Astrocyte of the spinal cord (primary cell): ENCODE measurements around the gene NKIRAS2.

ENCODE experiments used
- DNase-seq: peaks from one replicate; pipeline ENCODE4 v3.0.0; 2011; ENCODE audit warnings: low read depth, low spot score
- H3K4me3 ChIP-seq: 2 replicates; pipeline ENCODE4 v1.5.1; 2011; ENCODE audit warnings: low read depth, mild to moderate bottlenecking, low read length, moderate library complexity
- in situ Hi-C: cut with HindIII; loops from 2 replicates; pipeline ENCODE4 v1.10.0; 2017; ENCODE audit warnings: low sequenced_read_pairs
- TF ChIP-seq, protein P1 (sequence below): IDR thresholded peaks from 2 replicates; pipeline ENCODE4 v1.5.1; 2012; ENCODE audit warnings: low read depth, mild to moderate bottlenecking, low read length, inconsistent platforms

NKIRAS2 gene

DNA sequence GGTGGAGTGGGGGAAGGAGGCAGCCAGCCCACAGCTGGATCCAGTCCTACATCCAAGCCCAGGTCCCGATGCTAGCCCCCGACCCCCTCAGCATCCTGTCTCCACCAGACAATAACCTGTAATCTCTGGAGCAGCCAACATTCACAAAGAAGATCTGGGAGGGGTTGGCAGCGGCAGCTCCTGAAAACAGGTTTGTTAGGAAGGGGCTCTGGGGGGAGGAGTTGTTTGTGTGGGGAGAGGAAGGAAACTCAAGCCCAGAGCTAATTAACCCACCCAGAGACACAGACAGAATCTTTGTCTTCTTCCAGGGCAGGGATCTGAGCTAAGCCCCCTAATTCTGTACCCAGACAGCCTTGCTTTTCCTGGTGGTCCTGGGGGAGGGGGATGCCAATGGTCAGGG lies 35.1 kb downstream of the NKIRAS2 start:
- in situ Hi-C loops = no loop called here
- no peak overlapping the region for H3K4me3 ChIP-seq
- TF ChIP-seq, protein P1, sequence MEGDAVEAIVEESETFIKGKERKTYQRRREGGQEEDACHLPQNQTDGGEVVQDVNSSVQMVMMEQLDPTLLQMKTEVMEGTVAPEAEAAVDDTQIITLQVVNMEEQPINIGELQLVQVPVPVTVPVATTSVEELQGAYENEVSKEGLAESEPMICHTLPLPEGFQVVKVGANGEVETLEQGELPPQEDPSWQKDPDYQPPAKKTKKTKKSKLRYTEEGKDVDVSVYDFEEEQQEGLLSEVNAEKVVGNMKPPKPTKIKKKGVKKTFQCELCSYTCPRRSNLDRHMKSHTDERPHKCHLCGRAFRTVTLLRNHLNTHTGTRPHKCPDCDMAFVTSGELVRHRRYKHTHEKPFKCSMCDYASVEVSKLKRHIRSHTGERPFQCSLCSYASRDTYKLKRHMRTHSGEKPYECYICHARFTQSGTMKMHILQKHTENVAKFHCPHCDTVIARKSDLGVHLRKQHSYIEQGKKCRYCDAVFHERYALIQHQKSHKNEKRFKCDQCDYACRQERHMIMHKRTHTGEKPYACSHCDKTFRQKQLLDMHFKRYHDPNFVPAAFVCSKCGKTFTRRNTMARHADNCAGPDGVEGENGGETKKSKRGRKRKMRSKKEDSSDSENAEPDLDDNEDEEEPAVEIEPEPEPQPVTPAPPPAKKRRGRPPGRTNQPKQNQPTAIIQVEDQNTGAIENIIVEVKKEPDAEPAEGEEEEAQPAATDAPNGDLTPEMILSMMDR = no peak
- no peak for DNase-seq

DNA sequence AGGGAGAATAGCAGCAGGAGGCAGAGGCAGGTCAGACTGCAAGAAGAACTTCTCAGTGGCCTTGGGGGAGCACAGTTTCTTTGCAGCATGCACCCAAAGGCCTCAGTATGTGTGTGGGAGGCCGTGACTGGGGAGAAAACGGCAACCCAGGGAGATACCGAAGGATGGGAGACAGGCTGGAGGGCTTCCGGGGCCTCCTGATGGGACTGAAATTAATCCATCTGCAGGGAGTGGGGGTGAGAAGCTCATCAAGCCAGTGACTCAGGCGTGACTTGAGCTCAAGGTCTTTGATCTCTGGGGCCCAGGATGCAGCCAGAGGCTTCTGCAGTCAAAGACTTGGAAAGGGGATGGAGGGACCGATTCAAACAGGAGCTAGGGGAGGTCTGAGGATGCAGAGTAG lies 35.6 kb downstream of the NKIRAS2 start:
- DNase-seq = no peak
- no peak overlapping the region for H3K4me3 ChIP-seq
- TF ChIP-seq, protein P1 = no peak
- in situ Hi-C loops = no loop called here

DNA sequence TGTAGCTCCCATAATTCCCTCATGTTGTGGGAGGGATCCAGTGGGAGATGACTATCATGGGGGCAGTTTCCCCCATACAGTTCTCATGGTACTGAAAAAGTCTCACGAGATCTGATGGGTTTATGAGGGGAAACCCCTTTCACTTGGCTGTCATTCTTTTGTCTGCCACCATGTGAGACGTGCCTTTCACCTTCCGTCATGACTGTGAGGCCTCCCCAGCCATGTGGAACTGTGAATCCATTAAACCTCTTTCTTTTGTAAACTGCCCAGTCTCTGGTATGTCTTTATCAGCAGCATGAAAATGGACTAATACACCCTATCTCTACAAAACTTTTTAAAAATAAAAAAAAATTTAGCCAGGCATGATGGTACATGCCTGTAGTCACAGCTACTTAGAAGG lies 36.7 kb downstream of the NKIRAS2 start:
- H3K4me3 ChIP-seq = no peak overlapping the region
- in situ Hi-C loops = no loop called here
- DNase-seq = no peak
- TF ChIP-seq, protein P1 = no peak

DNA sequence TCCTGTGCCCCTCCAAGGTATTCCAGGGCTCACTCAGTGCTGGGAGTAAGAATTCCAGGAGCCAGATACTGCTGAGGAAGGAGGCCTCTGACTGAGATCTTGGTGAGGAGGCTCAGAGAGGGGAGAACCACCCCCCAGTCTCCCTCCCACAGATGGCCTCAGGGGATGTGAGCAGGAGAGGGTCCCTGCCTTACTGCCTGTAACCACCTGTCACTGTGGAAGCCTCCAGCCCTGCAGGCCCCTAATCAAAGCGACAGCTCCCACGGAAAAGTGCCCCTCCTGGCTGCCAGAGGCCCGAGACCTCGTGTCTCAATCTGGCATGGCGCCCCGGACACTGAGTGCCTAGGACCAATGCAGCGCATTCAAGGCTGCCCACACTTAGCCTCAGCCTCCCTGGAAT lies 38.2 kb downstream of the NKIRAS2 start:
- H3K4me3 ChIP-seq = no peak overlapping the region
- in situ Hi-C loops = no loop called here
- DNase-seq = no peak
- TF ChIP-seq, protein P1 = no peak

DNA sequence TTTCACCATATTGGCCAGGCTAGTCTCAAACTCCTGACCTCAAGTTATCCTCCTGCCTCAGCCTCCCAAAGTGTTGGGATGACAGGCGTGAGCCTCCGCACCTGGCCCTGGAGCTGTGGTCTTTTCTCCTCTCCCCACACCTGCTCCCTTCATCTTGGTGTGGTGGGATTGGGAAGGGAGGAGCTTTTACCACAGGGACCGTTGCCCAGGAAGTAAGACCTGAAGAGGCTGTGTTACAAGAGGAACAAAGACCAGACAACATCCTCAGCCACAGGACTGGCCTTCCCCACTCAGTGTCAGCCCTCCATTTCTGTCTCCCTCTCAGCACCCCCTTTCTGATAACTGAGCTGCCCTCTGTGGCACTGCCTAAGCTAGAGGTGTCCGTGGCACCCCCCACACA lies 39.9 kb downstream of the NKIRAS2 start:
- TF ChIP-seq, protein P1 = no peak
- H3K4me3 ChIP-seq = no peak overlapping the region
- DNase-seq = no peak
- in situ Hi-C loops = no loop called here

DNA sequence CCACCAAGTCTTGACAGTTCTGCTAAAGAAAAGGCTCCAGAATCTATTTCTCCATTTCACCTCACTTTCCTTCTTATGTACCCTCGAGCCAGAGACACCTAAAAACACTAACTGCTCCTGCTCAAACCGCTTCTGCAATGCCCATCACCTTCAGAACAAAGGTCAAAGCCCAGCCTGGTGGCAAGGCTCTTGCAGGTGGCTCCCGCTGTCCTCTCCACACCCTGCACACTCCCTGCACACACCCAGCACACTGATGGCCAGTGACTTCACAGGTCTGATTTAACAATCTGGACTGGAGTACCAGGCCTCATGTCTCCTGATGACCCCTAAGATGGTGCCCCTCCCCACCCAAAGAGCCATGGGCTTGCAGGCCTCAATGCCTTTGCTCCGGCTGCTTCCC lies 40.3 kb downstream of the NKIRAS2 start:
- TF ChIP-seq, protein P1 = no peak
- in situ Hi-C loops = no loop called here
- no peak overlapping the region for H3K4me3 ChIP-seq
- DNase-seq = no peak
